ENCODE measurements around the gene C17orf114.
A peak's percentile ranks its signal among the peaks of the same experiment; 100 is the strongest.

C17orf114 gene

DNA sequence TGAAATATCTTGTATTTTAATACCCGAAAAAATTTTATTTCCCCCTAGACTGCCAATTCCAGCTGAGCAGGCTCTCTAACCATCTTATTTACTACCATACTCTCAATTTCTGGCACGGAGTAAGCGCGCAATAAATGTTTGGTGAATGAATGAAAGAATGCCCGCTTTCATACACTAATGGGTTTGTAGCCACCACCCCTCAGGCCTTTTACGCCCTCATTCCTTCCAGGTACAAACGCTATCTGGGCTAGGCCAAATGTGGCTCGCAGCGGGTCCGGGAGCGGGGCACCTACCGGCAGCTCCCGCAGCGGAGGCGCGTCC lies 4.3 kb upstream of the C17orf114 start:
- H3K4me1 ChIP-seq, result peaks cover 0 to 25% (median 18%) of the 10 kb centered on the region in 4 donors
- peak overlapping the region; percentile 67 to 71 for H3K27ac ChIP-seq
- peak overlapping the region; percentile 89 to 94 for H3K4me3 ChIP-seq
- H3K9me3 ChIP-seq, result no peaks in the 10 kb centered on the region
- H3K27me3 ChIP-seq, result no peaks in the 10 kb centered on the region
- peaks cover 0 to 26% (median 6%) of the 10 kb centered on the region in 3 donors for H3K36me3 ChIP-seq
- intact Hi-C loops (cut with DNase I; ENCODE audit: low total_unique reads), result no loop called here
- TF ChIP-seq, protein P1, sequence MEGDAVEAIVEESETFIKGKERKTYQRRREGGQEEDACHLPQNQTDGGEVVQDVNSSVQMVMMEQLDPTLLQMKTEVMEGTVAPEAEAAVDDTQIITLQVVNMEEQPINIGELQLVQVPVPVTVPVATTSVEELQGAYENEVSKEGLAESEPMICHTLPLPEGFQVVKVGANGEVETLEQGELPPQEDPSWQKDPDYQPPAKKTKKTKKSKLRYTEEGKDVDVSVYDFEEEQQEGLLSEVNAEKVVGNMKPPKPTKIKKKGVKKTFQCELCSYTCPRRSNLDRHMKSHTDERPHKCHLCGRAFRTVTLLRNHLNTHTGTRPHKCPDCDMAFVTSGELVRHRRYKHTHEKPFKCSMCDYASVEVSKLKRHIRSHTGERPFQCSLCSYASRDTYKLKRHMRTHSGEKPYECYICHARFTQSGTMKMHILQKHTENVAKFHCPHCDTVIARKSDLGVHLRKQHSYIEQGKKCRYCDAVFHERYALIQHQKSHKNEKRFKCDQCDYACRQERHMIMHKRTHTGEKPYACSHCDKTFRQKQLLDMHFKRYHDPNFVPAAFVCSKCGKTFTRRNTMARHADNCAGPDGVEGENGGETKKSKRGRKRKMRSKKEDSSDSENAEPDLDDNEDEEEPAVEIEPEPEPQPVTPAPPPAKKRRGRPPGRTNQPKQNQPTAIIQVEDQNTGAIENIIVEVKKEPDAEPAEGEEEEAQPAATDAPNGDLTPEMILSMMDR (IDR thresholded peaks at IDR 0.05), result no peak
- DNase-seq, result no peak

DNA sequence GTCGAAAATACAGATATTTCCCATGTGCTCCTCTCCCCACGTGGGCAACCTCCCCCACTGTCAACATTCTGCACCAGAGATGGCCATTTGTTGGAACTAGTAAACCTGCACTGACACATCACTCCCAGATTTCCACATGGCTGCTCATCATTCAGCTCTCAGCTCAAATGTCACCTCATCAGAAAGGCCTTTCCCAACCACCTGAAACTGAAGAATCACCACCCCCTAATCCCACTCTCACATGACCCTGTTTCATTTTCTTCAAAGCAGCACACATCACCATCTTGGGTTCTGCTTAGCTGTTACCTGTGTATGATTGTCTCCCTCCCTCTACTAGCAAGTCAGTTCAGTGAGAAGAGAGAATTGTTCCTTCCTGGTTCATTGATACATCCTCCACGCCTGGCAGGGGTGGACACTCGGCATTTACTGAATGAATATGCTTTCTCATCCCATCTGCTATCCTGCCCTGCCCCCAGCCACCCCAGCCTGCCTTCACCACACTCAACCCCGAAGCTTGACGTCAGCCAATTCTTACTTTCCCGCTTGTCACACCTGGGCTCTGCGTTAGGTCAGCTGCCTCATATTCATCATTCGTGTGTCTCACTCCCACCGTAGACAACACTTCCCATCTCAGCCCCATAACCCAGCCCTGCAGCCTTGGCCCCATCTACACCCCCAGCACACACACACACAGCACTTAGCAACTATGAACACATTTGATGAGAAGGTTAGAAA lies 1.5 kb downstream of the C17orf114 start:
- Histone ChIP-seq H3K4me1 (peaks cover 0 to 12% (median 8%) of the 10 kb centered on the region in 4 donors), H3K27ac (no peak overlapping the region), H3K9me3 (no peaks in the 10 kb centered on the region), H3K4me3 (no peak overlapping the region), H3K27me3 (no peaks in the 10 kb centered on the region), H3K36me3 (peaks cover 15 to 33% (median 21%) of the 10 kb centered on the region in 3 donors)
- TF ChIP-seq, protein P1 (IDR thresholded peaks at IDR 0.05), result no peak
- intact Hi-C loops (cut with DNase I; ENCODE audit: low total_unique reads), result no loop called here
- no peak for DNase-seq

DNA sequence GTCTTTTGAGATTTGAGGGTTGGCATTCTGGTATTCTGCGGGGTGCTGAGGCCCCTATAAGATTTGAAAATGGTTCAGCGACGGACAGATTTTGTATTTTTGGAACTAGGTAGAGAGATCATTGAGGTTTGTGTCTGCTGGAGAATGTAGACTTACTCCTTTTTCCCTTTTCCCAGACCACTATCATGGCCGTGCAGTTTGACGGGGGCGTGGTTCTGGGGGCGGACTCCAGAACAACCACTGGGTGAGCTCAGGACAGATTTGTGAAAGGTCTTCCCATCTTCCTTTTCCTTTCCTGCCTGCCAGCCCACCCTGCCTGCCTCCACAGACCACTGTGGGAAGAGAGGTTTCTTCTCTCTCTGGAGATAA lies 5.6 kb downstream of the C17orf114 start:
- peaks cover 15 to 33% (median 21%) of the 10 kb centered on the region in 3 donors for H3K36me3 ChIP-seq
- H3K9me3 ChIP-seq, result no peaks in the 10 kb centered on the region
- TF ChIP-seq, protein P1 (IDR thresholded peaks at IDR 0.05), result no peak
- peak overlapping the region; percentile 82 to 85 for H3K4me3 ChIP-seq
- DNase-seq, result no peak
- H3K4me1 ChIP-seq, result peaks cover 0 to 14% (median 10%) of the 10 kb centered on the region in 4 donors
- peak overlapping the region; percentile 80 to 86 for H3K27ac ChIP-seq
- intact Hi-C loops (cut with DNase I; ENCODE audit: low total_unique reads), result no loop called here
- no peaks in the 10 kb centered on the region for H3K27me3 ChIP-seq

DNA sequence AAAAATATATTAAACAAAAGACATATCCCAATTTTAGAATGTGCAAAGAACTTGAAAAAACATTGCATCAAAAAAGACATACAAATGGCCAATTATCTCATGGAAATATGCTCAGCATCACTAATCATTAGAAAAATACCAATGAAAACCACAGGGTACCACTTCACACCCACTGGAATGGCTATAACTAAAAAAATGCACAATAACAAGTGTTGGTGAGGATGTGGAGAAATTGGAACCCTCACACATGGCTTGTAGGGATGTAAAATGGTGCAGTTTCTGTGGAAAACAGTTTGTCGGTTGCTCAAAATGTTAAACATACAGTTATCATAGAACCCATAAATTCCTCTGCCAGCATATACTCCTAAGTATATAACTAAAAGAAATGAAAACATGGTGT lies 7.0 kb downstream of the C17orf114 start:
- Histone ChIP-seq H3K27me3 (no peaks in the 10 kb centered on the region), H3K27ac (peak overlapping the region in 1 of 2 donors; percentile 86), H3K9me3 (no peaks in the 10 kb centered on the region), H3K4me3 (no peak overlapping the region), H3K36me3 (peaks cover 15 to 28% (median 21%) of the 10 kb centered on the region in 3 donors), H3K4me1 (peaks cover 0 to 19% (median 10%) of the 10 kb centered on the region in 4 donors)
- intact Hi-C loops (cut with DNase I; ENCODE audit: low total_unique reads), result no loop called here
- TF ChIP-seq, protein P1 (IDR thresholded peaks at IDR 0.05), result no peak
- DNase-seq, result no peak

DNA sequence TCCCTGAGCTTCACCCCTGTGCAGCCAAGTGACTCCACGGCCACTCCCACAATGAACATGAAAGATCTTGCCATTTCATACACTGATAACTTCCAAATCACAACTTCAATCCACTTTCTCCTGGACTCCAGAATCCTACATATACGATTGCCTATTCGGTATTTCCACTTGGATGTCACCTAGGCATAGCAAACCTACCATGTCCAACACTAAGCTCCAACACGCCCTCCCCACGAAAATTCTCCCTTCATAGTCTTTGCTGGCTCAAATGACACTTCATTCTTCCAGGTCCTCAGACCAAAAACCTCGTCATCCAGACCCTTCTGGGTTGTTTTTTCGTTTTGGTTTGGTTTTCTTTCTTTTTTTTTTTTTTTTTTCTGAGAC lies 11.4 kb downstream of the C17orf114 start:
- TF ChIP-seq, protein P1 (IDR thresholded peaks at IDR 0.05), result no peak
- Histone ChIP-seq H3K27me3 (peaks cover 0 to 3% of the 10 kb centered on the region in 2 donors), H3K36me3 (no peaks in the 10 kb centered on the region), H3K4me1 (peaks cover 0 to 42% (median 26%) of the 10 kb centered on the region in 4 donors), H3K27ac (peak overlapping the region; percentile 86 to 89), H3K9me3 (no peaks in the 10 kb centered on the region), H3K4me3 (peak overlapping the region; percentile 66 to 73)
- intact Hi-C loops (cut with DNase I; ENCODE audit: low total_unique reads), result no loop called here
- DNase-seq, result no peak

Measured in tibial artery (tissue), 4 donors.